ENCODE results near the gene SLC34A2. TPM values are rescaled to one million over a fixed set of nuclear protein-coding genes. Genes with fewer than 3 reads are reported as not detected.
"Not testable (repeated sequence)": the region's sequence is repeated elsewhere in the genome, so short reads cannot be mapped to it uniquely, and the experiment has no call there.

Gene SLC34A2, protein sequence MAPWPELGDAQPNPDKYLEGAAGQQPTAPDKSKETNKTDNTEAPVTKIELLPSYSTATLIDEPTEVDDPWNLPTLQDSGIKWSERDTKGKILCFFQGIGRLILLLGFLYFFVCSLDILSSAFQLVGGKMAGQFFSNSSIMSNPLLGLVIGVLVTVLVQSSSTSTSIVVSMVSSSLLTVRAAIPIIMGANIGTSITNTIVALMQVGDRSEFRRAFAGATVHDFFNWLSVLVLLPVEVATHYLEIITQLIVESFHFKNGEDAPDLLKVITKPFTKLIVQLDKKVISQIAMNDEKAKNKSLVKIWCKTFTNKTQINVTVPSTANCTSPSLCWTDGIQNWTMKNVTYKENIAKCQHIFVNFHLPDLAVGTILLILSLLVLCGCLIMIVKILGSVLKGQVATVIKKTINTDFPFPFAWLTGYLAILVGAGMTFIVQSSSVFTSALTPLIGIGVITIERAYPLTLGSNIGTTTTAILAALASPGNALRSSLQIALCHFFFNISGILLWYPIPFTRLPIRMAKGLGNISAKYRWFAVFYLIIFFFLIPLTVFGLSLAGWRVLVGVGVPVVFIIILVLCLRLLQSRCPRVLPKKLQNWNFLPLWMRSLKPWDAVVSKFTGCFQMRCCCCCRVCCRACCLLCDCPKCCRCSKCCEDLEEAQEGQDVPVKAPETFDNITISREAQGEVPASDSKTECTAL
- total RNA-seq = not detected
- long read RNA-seq = 0 reads

DNA sequence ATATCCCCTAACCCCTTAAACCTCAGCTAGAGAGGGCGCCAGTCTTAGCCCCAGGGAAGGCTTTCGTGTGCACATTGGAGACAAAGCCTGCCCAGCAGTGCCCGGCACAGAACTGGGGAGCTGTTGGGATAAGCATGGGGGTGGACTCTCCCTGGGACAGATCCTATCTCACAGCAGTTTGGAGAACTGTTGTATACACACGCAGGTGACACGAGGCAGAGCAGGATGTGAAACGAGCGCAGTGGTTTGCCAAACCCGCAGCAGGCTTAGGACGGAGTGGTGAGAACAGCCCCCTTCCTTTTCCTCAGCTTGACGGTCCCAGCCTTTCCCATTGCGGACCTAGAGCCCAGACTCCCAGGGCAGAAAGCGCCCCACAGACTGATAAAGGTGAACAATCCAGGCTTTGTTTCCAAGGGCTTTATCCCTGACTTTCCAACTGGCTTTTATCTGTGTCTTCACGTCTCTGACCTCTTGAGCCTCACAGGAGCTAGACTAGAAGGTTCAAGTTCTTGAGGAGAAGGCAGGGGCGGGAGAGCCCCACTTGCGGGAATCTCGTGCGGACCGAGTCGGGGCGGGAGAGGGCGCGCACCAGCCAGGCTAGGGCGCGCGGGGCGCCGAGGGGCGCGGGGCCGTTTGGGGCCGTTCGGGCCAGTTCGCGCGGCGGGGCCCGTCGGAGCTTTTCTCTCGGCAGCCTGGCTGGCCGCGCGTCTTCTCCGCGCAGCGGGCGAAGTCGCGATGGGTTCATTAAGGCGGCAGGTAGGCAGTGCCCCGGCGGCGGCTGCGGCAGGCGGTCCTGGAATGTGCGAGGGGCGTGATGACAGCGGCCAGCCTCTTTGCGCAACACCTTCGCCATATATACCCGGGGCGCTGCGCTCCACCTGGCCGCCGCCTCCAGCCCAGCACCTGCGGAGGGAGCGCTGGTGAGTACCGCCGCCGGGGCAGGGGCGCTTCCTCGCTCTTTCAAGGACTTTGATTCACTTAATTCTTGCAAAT lies at the start of gene SLC34A2:
Gene SLC34A2 (plus strand): TSS at position 881 of the 993 bp plus-strand sequence. CDS start 6,650 bp downstream, outside the sequence.
- DNase-seq = no peak
- ATAC-seq = peak; percentile 52
- intact Hi-C loops (cut with DNase I, micrococcal nuclease) = no loop called here

DNA sequence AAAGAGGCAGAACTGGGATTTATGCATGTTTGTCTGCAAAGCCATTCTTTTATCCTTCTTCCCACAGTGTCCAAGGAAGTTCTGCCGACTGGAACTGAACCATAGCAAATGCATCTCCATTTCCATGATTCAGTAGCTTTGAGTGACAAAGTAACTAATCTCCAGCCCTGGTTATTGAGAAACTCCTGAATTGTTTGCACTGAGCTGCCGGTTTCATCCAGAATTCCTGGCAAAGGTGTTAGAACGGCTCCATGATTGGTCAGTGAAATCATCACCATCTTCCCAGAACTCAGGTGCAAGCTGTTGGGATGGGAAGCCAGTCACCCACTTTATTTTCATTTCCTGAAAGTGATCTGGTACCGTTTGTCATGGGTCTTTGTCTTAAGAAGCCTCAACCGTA lies 47.0 kb upstream of the SLC34A2 start:
- DNase-seq (no peak), ATAC-seq (no peak)
- intact Hi-C loops (cut with DNase I, micrococcal nuclease) = no loop called here

DNA sequence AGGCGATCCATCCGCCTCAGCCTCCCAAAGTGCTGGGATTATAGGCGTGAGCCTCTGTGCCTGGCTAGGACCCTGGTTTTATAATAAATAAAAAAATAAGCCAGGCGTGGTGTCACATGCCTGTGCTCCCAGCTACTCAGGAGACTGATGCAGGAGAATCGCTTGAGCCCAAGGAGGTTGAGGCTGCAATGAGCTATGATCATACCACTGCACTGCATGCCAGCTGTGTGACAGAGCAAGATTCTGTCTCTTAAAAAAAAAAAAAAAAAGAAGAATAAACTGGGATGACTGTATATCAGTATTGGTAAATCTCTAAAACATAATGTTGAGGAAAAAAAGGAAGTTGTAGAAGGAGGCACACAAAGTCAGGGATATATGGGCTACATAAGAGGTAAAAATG lies 45.7 kb upstream of the SLC34A2 start:
- DNase-seq = no peak
- ATAC-seq = no peak
- intact Hi-C loops (cut with DNase I, micrococcal nuclease) = no loop called here

DNA sequence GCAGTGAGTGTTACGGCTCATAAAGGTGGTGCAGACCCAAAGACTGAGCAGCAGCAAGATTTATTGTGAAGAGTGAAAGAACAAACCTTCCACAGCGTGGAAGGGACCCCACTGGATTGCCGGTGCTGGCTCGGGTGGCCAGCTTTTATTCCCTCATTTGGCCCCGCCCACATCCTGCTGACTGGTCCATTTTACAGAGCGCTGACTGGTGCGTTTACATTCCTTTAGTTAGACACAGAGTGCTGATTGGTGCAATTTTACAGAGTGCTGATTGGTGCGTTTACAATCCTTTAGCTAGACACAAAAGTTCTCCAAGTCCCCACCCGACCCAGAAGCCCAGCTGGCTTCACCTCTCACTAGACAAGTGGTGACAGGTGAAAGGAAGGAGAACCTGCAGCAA lies 42.0 kb upstream of the SLC34A2 start:
- ATAC-seq; intact Hi-C loops (cut with DNase I, micrococcal nuclease); DNase-seq: not testable (repeated sequence)

DNA sequence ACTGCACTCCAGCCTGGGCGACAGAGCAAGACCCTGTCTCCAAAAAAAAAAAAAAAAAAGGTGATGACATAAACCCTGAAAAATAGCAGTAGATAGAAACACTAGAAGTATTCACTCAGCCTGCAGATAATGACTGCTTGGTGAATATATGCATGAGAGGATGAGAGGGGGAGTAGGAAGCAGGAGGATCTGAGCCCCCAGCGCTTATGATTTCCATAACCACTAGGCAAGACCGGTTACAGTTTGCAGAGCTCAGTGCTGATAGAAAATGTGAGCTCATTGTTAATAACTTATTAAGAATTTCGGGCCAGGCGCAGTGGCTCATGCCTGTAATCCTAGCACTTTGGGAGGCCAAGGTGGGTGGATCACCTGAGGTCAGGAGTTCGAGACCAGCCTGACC lies 40.8 kb upstream of the SLC34A2 start:
- intact Hi-C loops (cut with DNase I, micrococcal nuclease) = no loop called here
- ATAC-seq (no peak), DNase-seq (no peak)

DNA sequence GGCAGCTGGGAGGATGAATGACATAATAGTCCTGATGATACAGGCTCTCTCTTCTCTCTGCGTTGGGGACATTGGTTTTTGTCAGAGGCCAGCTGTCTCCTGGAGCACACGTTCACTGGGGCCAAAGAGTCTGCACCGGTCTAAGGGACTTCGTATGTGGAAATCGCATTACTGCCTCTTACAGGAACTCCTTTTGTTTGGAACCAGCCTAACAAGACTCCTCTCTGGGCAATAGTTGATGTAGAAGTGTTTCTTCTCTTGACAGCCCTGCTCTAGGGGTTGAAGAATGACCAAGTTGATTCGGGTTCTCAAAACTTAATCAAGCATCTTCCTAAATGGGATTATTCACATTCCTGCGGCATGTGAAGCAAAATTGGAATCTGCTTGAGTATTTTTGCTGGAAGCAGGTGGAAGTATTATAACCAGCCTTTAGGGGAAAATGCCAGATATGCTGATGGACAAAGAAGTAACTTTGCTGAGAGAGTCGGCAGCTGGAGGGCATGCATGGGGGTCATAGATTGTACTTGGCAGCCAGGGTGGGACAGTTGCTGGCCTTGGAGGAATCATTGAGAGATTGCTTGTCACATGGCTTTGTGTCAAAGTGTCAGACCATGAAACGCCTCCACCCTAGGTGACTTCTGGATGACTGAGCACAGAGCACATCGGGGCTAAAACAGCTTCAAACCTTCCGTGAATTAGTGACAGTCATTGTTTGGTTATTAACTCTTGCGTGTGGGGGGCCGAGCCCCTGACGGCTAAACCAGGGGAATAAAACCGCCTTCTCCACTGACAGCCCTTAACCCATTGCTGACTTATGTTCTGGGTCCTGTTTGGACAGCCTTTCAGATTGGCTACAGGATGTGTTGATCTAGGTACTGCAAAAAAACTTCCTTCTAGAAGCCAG lies 34.4 kb upstream of the SLC34A2 start:
- intact Hi-C loops (cut with DNase I, micrococcal nuclease) = no loop called here
- no peak for DNase-seq
- no peak for ATAC-seq

DNA sequence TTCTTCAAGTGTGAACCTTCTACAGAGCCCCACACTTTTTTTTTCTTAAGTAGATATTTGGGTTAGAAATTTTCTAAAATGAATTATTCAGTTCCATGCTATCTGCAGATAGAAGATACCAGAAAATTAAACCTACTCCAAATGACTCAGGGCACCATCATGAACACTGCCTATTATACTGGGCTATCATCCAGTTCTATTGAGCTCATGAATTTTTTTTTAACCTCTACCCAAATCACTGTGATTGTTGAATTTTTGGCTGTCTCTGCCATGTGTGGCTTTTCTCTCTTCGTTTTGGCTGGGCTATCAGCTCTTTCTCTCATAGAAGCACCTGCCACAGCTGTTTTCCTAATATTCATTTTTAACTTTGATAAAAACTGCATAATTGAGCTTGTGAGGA lies 31.0 kb upstream of the SLC34A2 start:
- ATAC-seq (no peak), DNase-seq (no peak)
- intact Hi-C loops (cut with DNase I, micrococcal nuclease) = no loop called here

DNA sequence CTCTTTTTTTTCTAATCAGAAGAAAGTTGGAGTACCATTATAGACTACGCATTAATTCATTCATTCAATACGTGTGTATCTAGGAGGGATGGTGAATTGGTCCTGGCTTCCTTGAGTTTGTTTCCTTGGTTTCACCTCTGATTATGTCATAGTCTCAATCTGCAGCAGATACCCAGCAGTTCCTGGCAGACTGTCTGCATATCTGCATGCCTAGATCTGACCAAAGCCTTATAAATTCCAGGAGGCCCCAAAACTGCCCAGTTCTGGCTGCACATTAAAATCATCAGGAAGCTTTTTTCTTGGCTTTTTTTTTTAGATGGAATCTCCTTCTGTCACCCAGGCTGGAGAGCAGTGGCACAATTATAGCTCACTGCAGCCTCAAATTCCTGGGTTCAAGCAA lies 27.2 kb upstream of the SLC34A2 start:
- ATAC-seq (no peak), DNase-seq (no peak)
- intact Hi-C loops (cut with DNase I, micrococcal nuclease) = no loop called here

DNA sequence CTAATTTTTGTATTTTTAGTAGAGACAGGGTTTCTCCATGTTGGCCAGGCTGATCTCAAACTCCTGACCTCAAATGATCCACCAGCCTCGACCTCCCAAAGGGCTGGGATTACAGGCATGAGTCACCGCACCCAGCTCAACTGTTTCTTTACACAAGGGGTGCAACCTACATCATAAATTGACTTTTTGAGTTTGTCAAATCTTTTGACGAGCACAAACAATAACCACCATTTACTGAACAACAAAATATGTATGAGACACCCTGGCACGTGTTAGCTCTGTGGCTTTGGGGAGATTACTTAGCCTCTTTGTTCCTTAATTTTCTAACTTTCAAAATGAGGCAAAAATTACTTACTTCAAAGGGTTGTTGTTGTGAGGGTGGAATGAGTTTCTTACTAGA lies 23.5 kb upstream of the SLC34A2 start:
- DNase-seq (no peak), ATAC-seq (peak; percentile 59)
- intact Hi-C loops (cut with DNase I, micrococcal nuclease) = no loop called here

DNA sequence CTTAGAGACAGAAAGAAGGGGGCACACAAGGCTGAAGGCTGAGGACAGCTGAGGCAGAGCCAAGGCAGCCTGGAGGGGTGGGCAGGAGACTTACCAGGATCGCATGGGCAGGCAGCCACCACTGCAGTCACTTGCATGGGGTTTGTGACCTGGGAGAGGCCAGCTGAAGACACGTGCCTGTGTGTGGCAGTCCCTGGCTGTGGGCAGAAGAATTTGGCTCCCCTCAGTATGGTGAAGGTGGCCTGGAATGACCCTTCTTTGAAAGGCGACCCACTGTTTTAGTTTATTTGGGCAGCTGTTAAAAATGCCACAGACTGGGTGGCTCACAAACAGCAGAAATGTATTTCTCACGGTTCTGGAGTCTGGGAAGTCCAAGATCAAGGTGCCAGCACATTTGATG lies 22.1 kb upstream of the SLC34A2 start:
- intact Hi-C loops (cut with DNase I, micrococcal nuclease) = no loop called here
- no peak for DNase-seq
- ATAC-seq = no peak

DNA sequence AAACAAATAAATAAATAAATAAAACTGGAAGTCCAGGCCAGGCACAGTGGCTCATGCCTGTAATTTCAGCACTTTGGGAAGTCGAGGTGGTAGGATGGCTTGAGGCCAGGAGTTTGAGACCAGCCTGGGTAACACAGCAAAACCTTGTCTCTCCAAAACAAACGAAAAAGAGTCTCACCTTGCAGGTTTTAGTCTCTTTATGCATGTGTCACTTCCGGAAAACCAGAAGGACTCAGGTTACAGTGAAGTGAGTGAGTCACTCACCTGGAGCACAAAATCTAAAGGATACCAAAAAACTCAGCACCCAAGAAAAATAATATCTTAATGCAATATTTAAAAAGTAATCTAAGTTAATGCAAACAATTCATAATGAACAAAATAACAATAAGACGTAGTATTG lies 20.1 kb upstream of the SLC34A2 start:
- no peak for DNase-seq
- intact Hi-C loops (cut with DNase I, micrococcal nuclease) = no loop called here
- no peak for ATAC-seq

DNA sequence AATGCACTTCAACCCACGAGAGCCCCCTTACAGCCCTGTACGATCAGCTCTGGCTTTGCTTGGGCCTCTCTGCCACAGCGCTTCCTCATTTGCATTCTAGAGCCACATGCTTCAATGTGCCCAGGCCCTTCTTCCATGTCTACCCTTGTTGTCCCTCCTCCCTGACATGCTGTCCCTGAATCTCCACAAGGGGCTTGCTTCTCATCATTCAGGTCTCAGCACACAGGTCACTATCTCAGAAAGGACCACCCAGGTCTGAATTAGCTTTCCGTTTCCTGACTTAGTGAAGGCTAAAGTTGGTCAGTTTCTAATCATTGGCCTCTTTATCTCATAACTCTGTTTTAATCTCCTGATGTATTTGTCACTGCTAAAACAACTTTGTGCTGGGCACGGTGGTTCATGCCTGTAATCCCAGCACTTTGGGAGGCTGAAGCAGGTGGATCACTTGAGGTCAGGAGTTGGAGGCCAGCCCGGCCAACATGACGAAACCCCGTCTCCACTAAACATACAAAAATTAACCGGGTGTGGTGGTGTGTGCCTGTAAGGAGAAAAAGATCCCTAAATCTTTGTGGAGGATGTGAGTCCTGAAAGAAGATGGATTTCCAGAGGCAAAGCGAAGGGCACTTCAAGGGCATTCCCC lies 17.9 kb upstream of the SLC34A2 start:
- ATAC-seq (no peak), DNase-seq (no peak)
- intact Hi-C loops (cut with DNase I, micrococcal nuclease) = no loop called here

DNA sequence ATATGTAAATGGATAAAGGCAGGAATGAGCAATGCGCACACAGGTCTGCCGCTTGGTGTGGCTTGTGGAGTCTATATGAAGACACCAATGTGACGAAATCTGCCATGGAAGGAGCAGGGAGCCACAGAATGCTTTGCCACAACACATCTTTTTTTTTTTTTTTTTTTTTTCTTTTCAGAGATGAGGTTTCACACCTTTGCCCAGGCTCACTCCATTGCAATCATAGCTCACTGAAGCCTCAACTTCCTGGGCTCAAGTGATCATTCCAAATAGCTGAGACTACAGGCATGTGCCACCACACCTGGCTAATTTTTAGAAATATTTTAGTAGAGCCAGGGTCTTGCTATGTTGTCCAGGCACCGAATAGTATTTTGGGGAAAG lies 17.4 kb upstream of the SLC34A2 start:
- DNase-seq (no peak), ATAC-seq (no peak)

DNA sequence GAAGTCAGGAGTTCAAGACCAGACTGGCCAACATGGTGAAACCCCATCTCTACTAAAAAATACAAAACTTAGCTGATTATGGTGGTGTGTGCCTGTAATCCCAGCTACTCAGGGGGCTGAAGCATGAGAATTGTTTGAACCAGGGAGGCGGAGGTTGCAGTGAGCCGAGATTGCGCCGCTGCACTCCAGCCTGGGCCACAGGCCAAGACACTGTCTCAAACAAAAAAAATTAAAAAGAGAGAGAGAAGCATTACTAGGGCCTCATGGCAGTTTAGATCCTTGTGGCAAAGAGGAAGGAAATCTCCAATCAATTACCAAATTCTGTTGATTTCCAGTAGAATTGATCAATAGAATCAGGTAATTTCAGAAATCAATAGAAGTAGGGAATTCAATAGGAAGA lies 16.8 kb upstream of the SLC34A2 start:
- ATAC-seq (no peak), DNase-seq (no peak)
- intact Hi-C loops (cut with DNase I, micrococcal nuclease) = no loop called here

More for the DNA sequence above, 17.4 kb upstream of the SLC34A2 start:
- intact Hi-C loops (cut with DNase I, micrococcal nuclease) = no loop called here

DNA sequence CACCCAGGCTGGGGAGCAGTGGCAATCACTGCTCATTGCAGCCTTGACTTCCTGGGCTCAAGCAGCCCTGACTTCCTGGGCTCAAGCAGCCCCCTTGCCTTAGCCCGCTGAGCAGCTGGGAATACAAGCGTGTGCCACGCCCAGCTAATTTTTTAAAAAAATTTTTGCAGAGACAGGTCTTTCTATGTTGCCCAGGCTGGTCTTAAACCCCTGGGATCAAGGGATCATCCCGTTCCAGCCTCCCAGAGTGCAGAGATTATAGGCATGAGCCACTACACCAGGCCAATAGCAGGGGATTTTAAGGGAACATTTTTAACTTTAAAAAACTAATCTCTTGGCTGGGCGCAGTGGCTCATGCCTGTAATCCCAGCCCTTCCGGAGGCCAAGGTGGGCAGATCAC lies 5.3 kb upstream of the SLC34A2 start:
- DNase-seq = no peak
- no peak for ATAC-seq
- intact Hi-C loops (cut with DNase I, micrococcal nuclease) = no loop called here

DNA sequence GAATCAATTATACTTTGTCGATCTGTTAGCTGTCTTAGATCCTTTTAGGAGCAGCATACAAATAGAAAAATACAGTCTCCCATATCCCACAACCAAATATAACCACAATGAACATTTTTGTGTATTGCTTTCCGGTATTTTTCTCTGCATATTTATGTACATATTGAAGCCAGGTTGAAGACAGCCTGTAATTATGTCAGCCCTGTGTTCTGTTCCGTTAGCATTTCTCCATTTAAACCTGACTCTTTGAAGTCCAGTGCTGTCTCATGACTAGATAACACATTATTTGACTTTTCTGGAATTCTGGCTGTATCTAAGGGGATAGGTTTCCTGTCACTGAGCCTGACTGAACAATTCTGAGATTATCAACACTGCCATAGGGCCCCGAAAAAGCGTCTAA lies 4.0 kb upstream of the SLC34A2 start:
- DNase-seq = no peak
- no peak for ATAC-seq
- intact Hi-C loops (cut with DNase I, micrococcal nuclease) = no loop called here

DNA sequence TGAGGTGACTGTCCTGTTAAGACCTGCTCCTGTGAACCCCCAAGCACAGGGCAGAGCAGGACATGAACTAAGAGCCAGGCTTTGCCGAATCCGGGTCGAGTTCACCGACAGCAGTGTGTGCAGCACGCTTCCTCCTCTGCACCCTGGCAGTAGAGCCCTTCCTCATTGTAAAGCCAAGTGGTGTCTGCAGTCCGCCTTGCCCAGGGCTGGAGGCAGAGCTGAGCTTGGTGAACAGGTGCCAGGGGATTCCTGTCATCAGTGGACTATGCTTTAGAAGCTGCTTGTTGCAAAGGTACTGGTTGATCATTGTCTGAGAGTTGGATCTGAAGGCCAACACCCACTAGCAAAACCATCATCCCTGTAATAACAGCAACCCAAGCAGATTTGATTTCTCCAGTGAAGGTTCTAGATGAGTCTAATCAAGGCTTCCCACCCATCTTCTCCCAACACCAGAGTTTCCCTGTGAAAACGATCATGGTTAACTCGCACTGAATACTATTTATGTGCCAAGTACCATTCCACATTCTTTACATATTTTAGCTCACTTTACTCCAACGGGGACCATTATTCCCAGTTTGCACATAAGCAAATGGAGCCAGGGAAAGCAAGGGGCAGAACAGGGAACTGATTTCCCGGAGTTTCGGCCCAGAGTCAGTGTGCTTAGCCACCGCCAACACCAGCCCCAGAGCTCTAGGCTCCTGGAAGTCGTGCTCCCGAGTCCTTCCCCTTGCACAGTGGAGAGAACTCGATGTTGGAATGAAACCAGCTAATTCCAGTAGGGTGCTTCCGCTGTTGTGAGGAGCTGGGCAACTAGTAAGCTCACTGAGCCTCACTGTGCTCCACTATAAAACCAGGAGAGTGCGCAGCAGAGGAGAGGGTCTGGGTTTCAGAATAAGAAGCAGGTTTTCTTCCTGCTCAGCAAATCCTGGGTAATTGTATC lies 1.4 kb upstream of the SLC34A2 start:
- ATAC-seq = no peak
- intact Hi-C loops (cut with DNase I, micrococcal nuclease) = no loop called here
- DNase-seq = no peak
